HEK293 (cell line): ENCODE data around the gene SELENOF.

Experiments
- KLF9 ChIP-seq: fragments of 450-650 bp; formaldehyde crosslinking; IDR thresholded peaks from 2 replicates; pipeline ENCODE4 v1.5.1; 2016; ENCODE audit warnings: missing biosample characterization, missing genetic modification characterization, low read depth
- SCRT1 ChIP-seq: fragments of 450-650 bp; formaldehyde crosslinking; IDR thresholded peaks from 2 replicates; pipeline ENCODE4 v1.5.1; 2016; ENCODE audit warnings: missing biosample characterization, missing genetic modification characterization, borderline replicate concordance
- SCRT2 ChIP-seq: fragments of 450-650 bp; formaldehyde crosslinking; IDR thresholded peaks from 2 replicates; pipeline ENCODE4 v1.5.1; 2016; ENCODE audit warnings: missing biosample characterization, missing genetic modification characterization
- YY1 ChIP-seq: fragments of 450-650 bp; formaldehyde crosslinking; IDR thresholded peaks from 2 replicates; pipeline ENCODE4 v1.5.1; 2018; ENCODE audit warnings: missing biosample characterization, missing genetic modification characterization
- ZBTB17 ChIP-seq: fragments of 450-650 bp; formaldehyde crosslinking; IDR thresholded peaks from 2 replicates; pipeline ENCODE4 v1.5.1; 2016; ENCODE audit warnings: missing biosample characterization, missing genetic modification characterization
- ZBTB20 ChIP-seq: fragments of 450-650 bp; formaldehyde crosslinking; IDR thresholded peaks from 2 replicates; pipeline ENCODE4 v1.5.1; 2016; ENCODE audit warnings: missing biosample characterization, missing genetic modification characterization
- ZNF10 ChIP-seq: fragments of 450-650 bp; formaldehyde crosslinking; IDR thresholded peaks from 2 replicates; pipeline ENCODE4 v1.5.1; 2017; ENCODE audit warnings: missing biosample characterization, missing genetic modification characterization
- ZNF155 ChIP-seq: fragments of 450-650 bp; formaldehyde crosslinking; IDR thresholded peaks from 2 replicates; pipeline ENCODE4 v1.5.1; 2016; ENCODE audit warnings: missing biosample characterization, missing genetic modification characterization
- ZNF16 ChIP-seq: fragments of 450-650 bp; formaldehyde crosslinking; IDR thresholded peaks from 2 replicates; pipeline ENCODE4 v1.5.1; 2016; ENCODE audit warnings: low read depth, missing biosample characterization, missing genetic modification characterization
- ZNF174 ChIP-seq: fragments of 450-650 bp; formaldehyde crosslinking; IDR thresholded peaks from 2 replicates; pipeline ENCODE4 v1.5.0; 2017; ENCODE audit warnings: missing biosample characterization, mild to moderate bottlenecking, missing genetic modification characterization
- ZNF175 ChIP-seq: fragments of 450-650 bp; formaldehyde crosslinking; IDR thresholded peaks from 2 replicates; pipeline ENCODE4 v1.5.1; 2016; ENCODE audit warnings: missing biosample characterization, missing genetic modification characterization
- ZNF184 ChIP-seq: fragments of 450-650 bp; IDR thresholded peaks from 2 replicates; pipeline ENCODE4 v1.5.1; 2018; ENCODE audit warnings: missing biosample characterization, mild to moderate bottlenecking, missing genetic modification characterization
- ZNF221 ChIP-seq: fragments of 450-650 bp; formaldehyde crosslinking; IDR thresholded peaks from 2 replicates; pipeline ENCODE4 v1.5.1; 2017; ENCODE audit warnings: missing biosample characterization, missing genetic modification characterization, borderline replicate concordance
- ZNF354C ChIP-seq: fragments of 450-650 bp; formaldehyde crosslinking; IDR thresholded peaks from 2 replicates; pipeline ENCODE4 v1.5.1; 2016; ENCODE audit warnings: missing biosample characterization, missing genetic modification characterization, low read depth, borderline replicate concordance
- ZNF48 ChIP-seq: fragments of 450-650 bp; formaldehyde crosslinking; IDR thresholded peaks from 2 replicates; pipeline ENCODE4 v1.5.1; 2016; ENCODE audit warnings: missing biosample characterization, missing genetic modification characterization
- ZNF555 ChIP-seq: fragments of 450-650 bp; formaldehyde crosslinking; conservative IDR thresholded peaks from 2 replicates; pipeline ENCODE4 v1.5.1; 2017; ENCODE audit warnings: missing biosample characterization, mild to moderate bottlenecking, missing genetic modification characterization, inconsistent platforms
- ZNF560 ChIP-seq: fragments of 450-650 bp; formaldehyde crosslinking; IDR thresholded peaks from 2 replicates; pipeline ENCODE4 v1.5.1; 2017; ENCODE audit warnings: missing biosample characterization, missing genetic modification characterization, borderline replicate concordance
- ZNF600 ChIP-seq: fragments of 450-650 bp; formaldehyde crosslinking; IDR thresholded peaks from 2 replicates; pipeline ENCODE4 v1.5.1; 2016; ENCODE audit warnings: missing biosample characterization, missing genetic modification characterization
- ZNF621 ChIP-seq: fragments of 450-650 bp; formaldehyde crosslinking; IDR thresholded peaks from 2 replicates; pipeline ENCODE4 v1.5.1; 2017; ENCODE audit warnings: missing biosample characterization, missing genetic modification characterization
- ZNF624 ChIP-seq: fragments of 450-650 bp; formaldehyde crosslinking; IDR thresholded peaks from 2 replicates; pipeline ENCODE4 v1.5.1; 2017; ENCODE audit warnings: missing biosample characterization, missing genetic modification characterization
- ZNF654 ChIP-seq: fragments of 450-650 bp; formaldehyde crosslinking; IDR thresholded peaks from 2 replicates; pipeline ENCODE4 v1.5.1; 2016; ENCODE audit warnings: low read depth, missing biosample characterization, missing genetic modification characterization
- ZNF747 ChIP-seq: fragments of 450-650 bp; formaldehyde crosslinking; IDR thresholded peaks from 2 replicates; pipeline ENCODE4 v1.5.1; 2016; ENCODE audit warnings: missing biosample characterization, missing genetic modification characterization
- ZNF837 ChIP-seq: fragments of 450-650 bp; formaldehyde crosslinking; IDR thresholded peaks from 2 replicates; pipeline ENCODE4 v1.5.1; 2016; ENCODE audit warnings: missing biosample characterization, missing genetic modification characterization
- ZNF843 ChIP-seq: fragments of 450-650 bp; formaldehyde crosslinking; IDR thresholded peaks from 2 replicates; pipeline ENCODE4 v1.5.1; 2016; ENCODE audit warnings: missing biosample characterization, missing genetic modification characterization
- TF ChIP-seq, protein P1 (sequence below): fragments of 450-650 bp; formaldehyde crosslinking; IDR thresholded peaks from 2 replicates; pipeline ENCODE4 v1.5.1; 2016; ENCODE audit warnings: missing biosample characterization, missing genetic modification characterization
- TF ChIP-seq, protein P2 (sequence below): fragments of 450-650 bp; formaldehyde crosslinking; IDR thresholded peaks from 2 replicates; pipeline ENCODE4 v1.5.1; 2016; ENCODE audit warnings: missing biosample characterization, missing genetic modification characterization, low read depth
- TF ChIP-seq, protein P3 (sequence below): fragments of 450-650 bp; formaldehyde crosslinking; IDR thresholded peaks from 2 replicates; pipeline ENCODE4 v1.5.1; 2016; ENCODE audit warnings: missing biosample characterization, missing genetic modification characterization
- TF ChIP-seq, protein P4 (sequence below): fragments of 450-650 bp; formaldehyde crosslinking; IDR thresholded peaks from 2 replicates; pipeline ENCODE4 v1.5.1; 2016; ENCODE audit warnings: missing biosample characterization, missing genetic modification characterization
- TF ChIP-seq, protein P5 (sequence below): fragments of 450-650 bp; IDR thresholded peaks from 2 replicates; pipeline ENCODE4 v1.5.1; 2018; ENCODE audit warnings: missing biosample characterization, mild to moderate bottlenecking, missing genetic modification characterization
- TF ChIP-seq, protein P6 (sequence below): fragments of 450-650 bp; formaldehyde crosslinking; IDR thresholded peaks from 2 replicates; pipeline ENCODE4 v1.5.1; 2016; ENCODE audit warnings: missing biosample characterization, missing genetic modification characterization
- TF ChIP-seq, protein P7 (sequence below): fragments of 450-650 bp; formaldehyde crosslinking; IDR thresholded peaks from 2 replicates; pipeline ENCODE4 v1.5.1; 2017; ENCODE audit warnings: missing biosample characterization, mild to moderate bottlenecking, missing genetic modification characterization, moderate library complexity

The SELENOF gene

DNA sequence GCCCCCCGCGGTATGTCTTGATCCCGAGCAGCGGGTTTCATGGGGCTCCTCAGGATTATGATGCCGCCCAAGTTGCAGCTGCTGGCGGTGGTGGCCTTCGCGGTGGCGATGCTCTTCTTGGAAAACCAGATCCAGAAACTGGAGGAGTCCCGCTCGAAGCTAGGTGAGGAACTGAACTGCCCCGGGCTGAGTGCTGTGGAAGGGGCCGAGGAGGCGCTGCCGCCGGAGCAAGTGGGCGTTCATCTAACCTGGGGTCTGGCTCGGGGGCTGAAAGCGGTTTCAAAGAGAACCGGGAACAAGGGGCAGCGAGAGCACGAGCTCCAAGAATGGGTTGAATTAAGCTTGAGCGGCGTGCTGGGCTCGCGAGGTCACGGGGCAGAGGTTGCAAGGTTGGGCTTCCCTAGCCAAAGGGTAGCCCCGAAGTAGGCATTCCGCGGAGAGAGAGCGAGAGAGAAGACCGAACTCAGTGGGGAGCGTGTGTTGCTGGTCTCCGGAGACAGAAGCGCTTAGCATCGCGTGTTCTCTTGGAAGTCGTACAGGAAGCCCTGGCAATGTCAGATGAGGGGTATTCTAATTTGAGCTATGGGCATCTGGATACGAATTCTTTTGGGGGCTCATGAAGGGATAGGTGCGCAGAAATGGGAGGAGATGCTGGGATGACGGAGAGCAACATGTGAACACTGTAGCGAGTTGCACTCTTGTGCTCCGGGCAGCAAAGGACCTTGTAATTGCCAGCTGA, 1.2 kb upstream of the SELENOF start (continued):
- no peak for TF ChIP-seq ZNF837 (tag by site-specific recombination)
- TF ChIP-seq, protein P1, sequence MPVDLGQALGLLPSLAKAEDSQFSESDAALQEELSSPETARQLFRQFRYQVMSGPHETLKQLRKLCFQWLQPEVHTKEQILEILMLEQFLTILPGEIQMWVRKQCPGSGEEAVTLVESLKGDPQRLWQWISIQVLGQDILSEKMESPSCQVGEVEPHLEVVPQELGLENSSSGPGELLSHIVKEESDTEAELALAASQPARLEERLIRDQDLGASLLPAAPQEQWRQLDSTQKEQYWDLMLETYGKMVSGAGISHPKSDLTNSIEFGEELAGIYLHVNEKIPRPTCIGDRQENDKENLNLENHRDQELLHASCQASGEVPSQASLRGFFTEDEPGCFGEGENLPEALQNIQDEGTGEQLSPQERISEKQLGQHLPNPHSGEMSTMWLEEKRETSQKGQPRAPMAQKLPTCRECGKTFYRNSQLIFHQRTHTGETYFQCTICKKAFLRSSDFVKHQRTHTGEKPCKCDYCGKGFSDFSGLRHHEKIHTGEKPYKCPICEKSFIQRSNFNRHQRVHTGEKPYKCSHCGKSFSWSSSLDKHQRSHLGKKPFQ (tag by site-specific recombination): no peak
- TF ChIP-seq, protein P2, sequence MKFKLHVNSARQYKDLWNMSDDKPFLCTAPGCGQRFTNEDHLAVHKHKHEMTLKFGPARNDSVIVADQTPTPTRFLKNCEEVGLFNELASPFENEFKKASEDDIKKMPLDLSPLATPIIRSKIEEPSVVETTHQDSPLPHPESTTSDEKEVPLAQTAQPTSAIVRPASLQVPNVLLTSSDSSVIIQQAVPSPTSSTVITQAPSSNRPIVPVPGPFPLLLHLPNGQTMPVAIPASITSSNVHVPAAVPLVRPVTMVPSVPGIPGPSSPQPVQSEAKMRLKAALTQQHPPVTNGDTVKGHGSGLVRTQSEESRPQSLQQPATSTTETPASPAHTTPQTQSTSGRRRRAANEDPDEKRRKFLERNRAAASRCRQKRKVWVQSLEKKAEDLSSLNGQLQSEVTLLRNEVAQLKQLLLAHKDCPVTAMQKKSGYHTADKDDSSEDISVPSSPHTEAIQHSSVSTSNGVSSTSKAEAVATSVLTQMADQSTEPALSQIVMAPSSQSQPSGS: no peak
- TF ChIP-seq ZNF621: no peak
- TF ChIP-seq ZNF555 (tag by site-specific recombination): no peak
- TF ChIP-seq ZNF843 (tag by site-specific recombination): 0 out of 2 replicates have a peak, but pooled peaks have one; percentile 10
- no peak; the same call in 1 of the 2 replicates for TF ChIP-seq KLF9
- TF ChIP-seq ZNF175: no peak
- TF ChIP-seq SCRT2 (tag by site-specific recombination): peak; percentile 98
- TF ChIP-seq ZNF600 (tag by site-specific recombination): peak; percentile 69
- TF ChIP-seq ZNF184 (tag by site-specific recombination): peak; percentile 2; the same call in 1 of the 2 replicates
- peak; percentile 96 for TF ChIP-seq ZBTB17 (tag by site-specific recombination)
- TF ChIP-seq, protein P3, sequence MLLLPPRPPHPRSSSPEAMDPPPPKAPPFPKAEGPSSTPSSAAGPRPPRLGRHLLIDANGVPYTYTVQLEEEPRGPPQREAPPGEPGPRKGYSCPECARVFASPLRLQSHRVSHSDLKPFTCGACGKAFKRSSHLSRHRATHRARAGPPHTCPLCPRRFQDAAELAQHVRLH (tag by site-specific recombination): no peak
- peak; percentile 81 for TF ChIP-seq SCRT1
- no peak for TF ChIP-seq ZNF624 (tag by site-specific recombination)
- TF ChIP-seq, protein P4, sequence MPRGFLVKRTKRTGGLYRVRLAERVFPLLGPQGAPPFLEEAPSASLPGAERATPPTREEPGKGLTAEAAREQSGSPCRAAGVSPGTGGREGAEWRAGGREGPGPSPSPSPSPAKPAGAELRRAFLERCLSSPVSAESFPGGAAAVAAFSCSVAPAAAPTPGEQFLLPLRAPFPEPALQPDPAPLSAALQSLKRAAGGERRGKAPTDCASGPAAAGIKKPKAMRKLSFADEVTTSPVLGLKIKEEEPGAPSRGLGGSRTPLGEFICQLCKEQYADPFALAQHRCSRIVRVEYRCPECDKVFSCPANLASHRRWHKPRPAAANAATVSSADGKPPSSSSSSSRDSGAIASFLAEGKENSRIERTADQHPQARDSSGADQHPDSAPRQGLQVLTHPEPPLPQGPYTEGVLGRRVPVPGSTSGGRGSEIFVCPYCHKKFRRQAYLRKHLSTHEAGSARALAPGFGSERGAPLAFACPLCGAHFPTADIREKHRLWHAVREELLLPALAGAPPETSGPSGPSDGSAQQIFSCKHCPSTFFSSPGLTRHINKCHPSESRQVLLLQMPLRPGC (tag by site-specific recombination): no peak
- no peak for TF ChIP-seq ZNF747 (tag by site-specific recombination)
- no peak for TF ChIP-seq ZNF354C (tag by site-specific recombination)
- TF ChIP-seq YY1: no peak
- TF ChIP-seq, protein P5, sequence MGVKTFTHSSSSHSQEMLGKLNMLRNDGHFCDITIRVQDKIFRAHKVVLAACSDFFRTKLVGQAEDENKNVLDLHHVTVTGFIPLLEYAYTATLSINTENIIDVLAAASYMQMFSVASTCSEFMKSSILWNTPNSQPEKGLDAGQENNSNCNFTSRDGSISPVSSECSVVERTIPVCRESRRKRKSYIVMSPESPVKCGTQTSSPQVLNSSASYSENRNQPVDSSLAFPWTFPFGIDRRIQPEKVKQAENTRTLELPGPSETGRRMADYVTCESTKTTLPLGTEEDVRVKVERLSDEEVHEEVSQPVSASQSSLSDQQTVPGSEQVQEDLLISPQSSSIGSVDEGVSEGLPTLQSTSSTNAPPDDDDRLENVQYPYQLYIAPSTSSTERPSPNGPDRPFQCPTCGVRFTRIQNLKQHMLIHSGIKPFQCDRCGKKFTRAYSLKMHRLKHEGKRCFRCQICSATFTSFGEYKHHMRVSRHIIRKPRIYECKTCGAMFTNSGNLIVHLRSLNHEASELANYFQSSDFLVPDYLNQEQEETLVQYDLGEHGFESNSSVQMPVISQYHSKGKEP: no peak
- no peak for TF ChIP-seq ZNF174 (tag by site-specific recombination)
- TF ChIP-seq ZNF654 (tag by site-specific recombination): no peak
- TF ChIP-seq ZNF16: no peak
- TF ChIP-seq, protein P6, sequence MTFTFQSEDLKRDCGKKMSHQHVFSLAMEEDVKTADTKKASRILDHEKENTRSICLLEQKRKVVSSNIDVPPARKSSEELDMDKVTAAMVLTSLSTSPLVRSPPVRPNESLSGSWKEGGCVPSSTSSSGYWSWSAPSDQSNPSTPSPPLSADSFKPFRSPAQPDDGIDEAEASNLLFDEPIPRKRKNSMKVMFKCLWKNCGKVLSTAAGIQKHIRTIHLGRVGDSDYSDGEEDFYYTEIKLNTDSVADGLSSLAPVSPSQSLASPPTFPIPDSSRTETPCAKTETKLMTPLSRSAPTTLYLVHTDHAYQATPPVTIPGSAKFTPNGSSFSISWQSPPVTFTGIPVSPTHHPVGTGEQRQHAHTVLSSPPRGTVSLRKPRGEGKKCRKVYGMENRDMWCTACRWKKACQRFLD (tag by site-specific recombination): no peak
- no peak for TF ChIP-seq ZNF155 (tag by site-specific recombination)
- no peak for TF ChIP-seq ZNF10 (tag by site-specific recombination)
- TF ChIP-seq ZBTB20: peak; percentile 97
- TF ChIP-seq ZNF221 (tag by site-specific recombination): no peak
- no peak for TF ChIP-seq ZNF560 (tag by site-specific recombination)
- TF ChIP-seq ZNF48 (tag by site-specific recombination): no peak
- TF ChIP-seq, protein P7, sequence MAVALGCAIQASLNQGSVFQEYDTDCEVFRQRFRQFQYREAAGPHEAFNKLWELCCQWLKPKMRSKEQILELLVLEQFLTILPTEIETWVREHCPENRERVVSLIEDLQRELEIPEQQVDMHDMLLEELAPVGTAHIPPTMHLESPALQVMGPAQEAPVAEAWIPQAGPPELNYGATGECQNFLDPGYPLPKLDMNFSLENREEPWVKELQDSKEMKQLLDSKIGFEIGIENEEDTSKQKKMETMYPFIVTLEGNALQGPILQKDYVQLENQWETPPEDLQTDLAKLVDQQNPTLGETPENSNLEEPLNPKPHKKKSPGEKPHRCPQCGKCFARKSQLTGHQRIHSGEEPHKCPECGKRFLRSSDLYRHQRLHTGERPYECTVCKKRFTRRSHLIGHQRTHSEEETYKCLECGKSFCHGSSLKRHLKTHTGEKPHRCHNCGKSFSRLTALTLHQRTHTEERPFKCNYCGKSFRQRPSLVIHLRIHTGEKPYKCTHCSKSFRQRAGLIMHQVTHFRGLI (tag by site-specific recombination): peak; percentile 91
